ENCODE results near the gene PTK6.
"Not testable (repeated sequence)": the region's sequence is repeated elsewhere in the genome, so short reads cannot be mapped to it uniquely, and the experiment has no call there.

Gene PTK6

DNA sequence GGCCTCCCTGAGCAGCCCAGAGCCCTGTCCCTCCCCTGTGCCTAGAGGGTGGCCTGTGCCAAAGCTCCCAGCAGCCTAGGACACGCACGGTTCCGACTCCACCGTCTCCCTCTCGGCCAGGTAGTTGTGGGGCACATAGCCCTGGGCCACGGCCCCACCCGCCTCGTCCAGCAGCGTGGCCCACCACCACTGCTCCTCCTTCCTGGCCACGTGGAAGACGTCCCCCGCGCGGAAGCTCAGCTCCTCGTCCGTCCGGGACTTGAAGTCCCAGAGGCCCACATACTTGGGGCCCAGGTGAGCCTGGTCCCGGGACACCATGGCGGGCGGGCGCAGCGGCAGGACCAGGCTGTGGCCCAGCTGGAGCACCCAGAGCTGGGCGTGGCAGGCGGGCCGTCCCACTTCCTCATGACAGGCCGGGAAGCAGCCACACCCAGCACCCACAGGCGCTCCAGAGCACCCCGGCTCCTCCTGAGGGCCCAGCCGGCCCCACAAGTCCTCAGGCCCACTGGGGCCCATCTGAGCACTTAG is at the start of gene PTK6:
PTK6 (minus strand) TSS at position 380 of the 528 bp plus-strand sequence; CDS start at position 318, 62 bp downstream.
- no peak for DNase-seq

DNA sequence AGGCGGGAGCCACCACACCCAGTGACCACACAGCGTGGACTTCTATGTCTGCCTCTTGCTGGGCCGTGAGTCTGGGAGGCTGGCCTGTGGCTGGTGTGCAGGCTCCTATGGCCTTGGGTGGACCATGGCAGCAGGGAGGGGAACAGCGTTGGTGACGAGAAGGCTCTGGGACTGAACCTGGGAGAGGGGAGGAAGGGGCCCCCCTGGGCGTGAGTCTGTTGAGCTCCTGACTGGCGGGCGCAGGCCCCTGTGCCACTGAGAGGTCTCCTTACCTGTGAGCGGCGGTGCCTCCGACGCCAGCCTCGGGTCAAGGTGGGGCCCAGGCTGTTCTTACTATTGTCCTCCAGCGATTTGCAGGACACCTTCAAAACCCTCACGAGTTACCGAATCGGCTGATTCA is 49.6 kb upstream of the PTK6 start:
- no peak for DNase-seq

DNA sequence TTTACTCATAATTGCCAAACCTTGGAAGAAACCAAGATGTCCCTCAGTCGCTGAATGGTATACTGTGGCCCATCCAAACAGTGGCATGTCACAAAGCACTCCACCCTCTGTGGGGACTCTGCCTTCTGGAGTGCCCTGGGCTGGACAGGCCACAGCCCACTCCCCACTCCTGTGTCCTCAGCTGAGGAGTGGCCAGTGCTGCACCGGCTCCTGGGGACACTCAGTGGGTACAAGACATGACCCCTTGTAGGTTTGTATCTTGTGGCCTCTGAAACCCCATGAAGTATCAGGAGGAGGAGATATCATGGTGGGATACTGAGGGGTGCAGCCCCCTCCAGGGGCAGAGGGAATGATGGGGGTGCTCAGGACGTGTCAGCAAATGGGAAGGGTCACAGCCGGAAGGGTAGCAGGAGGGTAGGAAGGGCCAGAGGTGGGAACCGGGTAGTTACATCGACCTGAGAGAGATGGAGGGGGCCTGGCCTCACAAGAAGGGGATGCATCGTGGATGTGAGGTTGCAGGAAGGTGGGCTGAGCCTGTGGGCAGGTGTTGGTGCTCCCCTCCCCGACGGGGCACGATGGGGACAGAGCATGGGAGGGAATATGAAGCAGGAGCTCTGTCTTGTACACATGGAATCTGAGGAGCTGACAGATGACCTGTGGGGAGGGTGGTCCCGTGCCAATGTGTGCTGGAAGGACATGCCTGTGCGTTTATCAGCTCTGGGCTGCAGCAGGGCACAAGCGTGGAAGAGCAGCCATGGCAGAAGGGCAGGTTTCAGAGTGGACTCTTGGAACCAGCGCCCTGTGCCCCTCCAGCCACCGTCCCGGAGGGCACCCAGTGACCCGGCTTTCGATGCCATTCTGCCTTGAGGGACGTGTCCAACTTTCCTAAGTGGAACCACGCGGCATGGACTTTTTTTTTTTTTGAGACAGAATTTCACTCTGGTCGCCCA is 48.7 kb upstream of the PTK6 start:
- no peak for DNase-seq

DNA sequence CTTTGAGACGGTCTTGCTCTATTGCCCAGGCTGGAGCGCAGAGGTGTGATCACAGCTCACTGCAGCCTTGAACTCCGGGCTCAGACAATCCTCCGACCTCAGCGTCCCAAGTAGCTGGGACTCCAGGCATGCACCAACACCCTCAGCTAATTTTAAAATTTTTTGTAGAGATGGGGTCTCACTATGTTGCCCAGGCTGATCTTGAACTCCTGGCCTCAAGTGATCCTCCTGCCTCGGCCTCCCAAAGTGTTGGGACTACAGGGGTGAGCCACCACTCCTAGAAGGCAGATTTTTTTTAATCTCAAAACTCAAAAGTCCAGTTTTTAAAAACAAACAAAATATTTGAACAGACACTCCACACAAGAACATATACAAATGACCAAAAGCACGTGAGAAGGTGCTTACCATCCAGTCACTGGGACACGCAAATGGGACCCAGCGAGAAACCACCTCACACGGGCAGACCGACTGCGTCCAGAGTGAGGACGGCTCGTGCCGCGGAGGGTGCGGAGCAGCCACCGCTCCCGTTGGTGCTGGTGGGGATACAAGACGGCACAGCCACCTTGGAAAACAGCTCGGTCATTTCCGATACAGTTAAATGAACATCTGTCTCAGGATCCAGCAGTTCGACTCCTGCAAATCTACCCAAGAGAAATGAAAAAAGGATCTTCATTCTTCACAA is 45.3 kb upstream of the PTK6 start:
- DNase-seq, result no peak

DNA sequence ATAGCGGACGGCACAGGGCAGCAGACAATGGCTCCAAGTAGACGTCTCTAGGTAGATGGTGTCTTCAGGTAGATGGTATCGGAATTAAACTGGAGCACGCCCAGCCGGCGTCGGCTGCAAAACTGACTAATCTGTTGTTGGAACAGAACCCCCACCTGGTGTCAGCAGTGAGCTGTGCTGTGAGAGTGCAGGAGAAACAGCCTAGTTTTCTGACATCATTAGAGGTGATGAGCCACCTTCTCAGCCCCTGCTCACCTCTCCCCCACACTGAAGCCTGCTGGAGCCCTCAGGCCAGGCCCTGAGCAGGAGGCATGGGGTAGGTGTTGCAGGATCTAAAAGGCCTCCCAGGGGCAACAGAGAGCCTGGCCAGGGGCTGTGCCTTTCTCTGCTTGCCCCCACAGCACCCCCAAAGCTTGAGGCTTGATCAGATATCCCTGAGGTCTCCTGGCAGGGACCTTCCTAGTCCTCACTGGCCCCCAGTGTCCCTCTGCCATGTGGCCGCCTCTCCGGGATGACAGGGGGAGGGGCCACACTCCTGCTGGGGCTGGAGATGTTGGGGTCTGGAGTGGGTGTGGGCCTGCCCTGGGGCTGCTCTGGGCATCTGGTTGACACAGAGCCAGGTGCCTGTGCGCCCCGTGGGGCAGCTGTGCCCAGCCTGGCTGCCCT is 43.8 kb upstream of the PTK6 start:
- peak; percentile 79 for DNase-seq

DNA sequence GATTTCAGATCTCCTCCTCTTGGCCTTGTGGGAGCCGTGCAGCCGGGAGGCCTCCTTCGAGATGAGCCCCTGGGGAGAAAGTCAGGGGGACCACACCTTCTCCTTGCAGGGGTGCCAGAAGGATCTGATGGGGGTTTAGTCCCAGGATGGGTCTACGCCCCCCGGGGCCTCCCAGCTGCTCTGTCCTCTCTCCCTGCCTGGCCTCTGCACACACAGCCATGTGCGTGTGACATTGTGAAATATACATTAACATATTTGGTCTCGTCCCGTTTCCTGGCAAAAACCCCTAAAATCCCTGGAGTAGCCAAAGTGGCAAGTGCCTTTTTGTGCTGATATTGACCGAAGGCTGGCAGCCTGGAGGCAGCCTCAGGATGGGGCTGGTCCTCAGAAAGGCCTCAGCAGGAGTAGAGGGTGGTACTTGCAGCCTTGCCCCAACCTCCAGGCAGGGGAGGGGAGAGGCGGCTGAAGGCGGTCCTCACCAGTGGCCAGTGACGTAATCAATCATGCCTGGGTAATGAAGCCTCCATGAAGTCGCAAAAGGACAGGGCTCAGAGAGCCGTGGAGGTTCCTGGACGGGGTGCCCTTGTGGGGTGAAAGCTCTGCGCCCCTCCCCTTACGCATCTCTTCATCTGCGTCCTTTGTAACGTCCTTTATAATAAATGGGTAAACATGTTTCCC is 42.0 kb upstream of the PTK6 start:
- DNase-seq, result no peak

DNA sequence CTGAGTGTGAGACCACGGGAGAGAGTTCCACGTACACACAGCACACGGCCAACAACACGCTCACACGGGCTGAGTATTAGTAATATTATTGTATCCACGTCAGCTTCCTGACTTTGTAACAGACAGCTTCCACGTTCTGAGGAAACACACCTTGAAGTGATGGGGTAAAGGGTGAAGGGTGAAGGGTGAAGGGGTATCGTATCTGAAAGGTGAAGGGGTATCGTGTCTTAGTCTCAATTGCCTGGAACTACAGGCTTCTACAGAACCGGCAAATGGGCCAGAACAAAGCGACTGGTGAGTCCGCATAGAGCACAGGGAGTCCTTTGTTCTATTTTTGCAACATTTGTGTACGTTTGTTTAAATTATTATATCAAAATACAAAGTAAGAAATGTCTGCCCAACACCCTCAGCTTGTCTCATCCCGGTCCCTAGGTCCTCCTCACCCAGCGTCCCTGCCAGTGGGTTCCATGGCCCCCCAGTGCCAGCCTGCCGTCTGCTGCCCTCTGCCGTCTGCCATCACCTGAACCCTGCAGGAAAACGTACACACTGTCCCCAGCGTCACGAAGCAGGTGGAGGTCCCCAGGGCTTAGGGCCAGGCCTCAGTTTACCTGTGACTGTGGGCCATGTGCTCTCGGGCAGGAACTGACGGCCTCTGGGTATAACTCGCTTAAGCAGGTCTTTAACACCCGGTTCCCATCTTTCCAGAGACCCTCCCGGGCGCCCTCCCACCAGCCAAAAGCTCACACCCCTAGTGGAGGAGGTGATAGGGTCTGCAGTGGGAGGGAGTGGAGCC is 41.2 kb upstream of the PTK6 start:
- DNase-seq, result no peak

DNA sequence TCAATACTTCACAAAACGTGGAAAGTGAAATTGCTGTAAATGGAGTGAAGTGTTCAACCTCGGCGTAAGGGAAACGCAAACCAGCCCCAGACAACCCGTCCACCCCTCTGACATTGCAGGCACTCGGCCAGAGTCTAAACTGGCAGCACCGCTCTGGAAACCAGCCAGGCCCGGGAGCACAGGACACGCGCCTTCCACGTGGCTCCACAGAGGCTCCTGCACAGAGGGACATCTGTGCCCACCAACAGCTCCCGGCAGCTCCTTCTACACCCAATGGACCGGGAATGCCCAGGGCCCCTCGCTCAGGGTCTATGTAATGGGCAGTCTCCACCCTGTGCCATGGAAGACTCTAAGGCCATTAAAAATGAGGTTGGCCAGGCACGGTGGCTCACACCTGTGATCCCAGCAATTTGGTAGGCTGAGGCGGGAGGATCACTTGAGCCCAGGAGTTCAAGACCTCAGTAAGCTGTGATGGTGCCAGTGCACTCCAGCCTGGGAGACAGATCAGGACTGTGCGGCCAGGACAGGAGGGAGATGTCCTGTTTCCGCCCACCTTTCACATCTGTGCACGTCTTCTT is 40.2 kb upstream of the PTK6 start:
- no peak for DNase-seq

DNA sequence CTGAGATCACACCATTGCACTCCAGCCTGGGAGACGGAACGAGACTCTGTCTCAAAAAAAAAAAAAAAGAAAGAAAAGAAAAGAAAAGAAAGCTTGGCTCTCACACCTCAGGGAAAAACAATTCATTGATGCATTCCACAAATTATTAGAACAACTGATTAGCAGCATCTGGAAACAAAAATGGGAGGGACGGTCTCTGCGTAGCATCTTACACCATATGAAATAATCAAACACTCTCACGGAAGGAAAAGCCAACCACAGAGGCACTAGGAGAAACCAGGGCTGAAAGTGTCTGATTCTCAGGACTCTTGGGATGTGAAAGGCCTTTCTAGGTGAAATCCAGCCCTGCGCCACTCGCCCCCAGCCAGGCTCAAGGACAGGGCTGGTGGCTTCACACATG is 39.1 kb upstream of the PTK6 start:
- no peak for DNase-seq

DNA sequence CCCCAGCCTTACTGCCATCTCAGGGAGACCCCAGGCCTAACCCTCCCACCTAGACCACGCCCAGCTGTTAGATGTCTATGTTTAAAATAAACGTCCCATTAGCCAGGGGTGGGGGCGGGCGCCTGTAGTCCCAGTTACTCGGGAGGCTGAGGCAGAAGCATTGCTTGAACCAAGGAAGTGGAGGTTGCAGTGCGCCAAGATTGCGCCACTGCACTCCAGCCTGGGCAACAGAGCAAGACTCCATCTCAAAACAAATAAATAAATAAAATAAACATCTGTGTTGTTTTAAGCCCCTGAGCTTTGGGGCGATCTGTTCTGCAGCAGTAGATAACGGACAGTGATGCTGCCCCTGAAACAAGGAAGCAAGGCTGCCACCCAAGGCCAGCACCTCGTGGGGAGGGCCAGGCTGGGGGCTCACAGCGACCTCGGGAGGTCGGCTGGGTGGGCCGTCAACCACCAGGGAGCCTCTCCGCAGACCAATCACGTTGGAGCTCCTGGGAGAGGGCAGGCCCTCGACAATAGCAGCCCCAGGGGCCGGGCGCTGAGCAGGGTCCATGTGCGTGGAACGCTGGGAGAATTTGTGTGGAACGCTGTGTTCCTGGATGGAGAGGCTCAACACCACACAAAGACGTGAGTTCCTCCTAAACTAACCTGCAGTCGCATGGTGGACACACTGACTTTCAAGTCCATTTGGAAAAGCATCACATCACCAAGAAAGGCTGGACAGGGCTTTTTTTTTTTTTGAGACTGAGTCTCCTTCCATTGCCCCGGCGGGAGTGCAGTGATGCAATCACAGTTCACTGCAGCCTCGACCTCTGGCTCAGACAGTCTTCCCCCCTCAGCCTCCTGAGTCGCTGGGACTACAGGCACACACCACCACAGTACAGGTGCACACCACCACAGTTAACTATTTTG is 37.9 kb upstream of the PTK6 start:
- DNase-seq, result no peak

DNA sequence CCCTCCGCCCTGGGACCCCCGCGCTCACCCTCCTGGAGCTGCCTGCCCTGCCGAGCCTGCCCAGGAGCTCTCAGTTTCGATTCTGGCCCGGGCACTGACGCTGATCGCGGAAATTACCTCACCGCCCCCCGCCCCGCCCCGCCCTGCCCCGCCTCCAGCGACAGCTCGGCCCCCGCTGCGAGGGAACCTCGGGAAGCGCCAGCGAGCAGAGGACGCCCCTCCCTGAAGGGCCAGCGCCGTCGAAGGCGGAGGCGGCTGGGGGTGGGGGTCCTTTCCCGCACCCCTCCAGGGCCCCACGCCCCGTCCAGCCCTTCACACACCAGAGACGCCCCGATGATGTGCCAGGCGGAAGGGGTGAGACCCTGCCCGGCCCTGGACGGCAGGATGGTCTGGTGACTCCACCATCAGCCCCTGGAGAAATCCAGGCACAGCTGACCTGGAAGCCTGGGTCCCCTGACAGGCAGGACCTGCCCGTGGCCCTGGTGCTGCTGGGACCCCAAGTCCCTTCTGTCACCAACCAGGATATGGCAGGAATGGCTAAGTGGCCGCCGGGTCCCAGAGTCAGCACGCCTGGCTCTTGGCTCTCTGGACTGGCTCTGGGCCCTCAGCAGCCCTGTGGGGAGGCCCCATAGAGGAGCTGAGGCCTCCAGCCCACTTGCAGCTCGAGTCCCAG is 37.1 kb upstream of the PTK6 start, which contains the start of gene HELZ2:
HELZ2 (minus strand) TSS at position 84 of the 673 bp plus-strand sequence. CDS start 1,854 bp downstream, outside the sequence.
- DNase-seq, result no peak

DNA sequence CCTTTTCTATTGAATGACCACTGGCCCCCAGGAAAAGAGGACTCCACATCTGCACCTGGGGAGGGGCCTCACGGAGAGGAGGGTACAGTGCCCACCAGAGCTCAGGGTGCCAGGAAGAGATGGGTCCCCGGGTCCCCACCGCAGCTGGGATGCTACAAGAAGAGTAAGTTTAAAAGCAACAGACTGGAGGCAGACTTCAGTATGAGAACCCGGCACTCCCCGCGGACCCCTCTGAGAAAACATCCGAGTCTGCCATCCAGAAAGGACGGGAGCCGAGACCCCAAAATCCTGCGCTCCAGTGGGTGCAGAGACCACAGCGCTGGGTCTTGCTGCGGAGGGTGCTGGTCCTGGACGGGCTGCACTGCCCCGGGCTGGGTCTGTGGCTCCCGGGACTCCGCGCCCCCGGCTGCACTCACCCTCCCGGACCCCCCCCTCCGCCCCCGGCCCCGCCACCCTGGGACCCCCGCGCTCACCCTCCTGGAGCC is 36.5 kb upstream of the PTK6 start:
- DNase-seq, result no peak

DNA sequence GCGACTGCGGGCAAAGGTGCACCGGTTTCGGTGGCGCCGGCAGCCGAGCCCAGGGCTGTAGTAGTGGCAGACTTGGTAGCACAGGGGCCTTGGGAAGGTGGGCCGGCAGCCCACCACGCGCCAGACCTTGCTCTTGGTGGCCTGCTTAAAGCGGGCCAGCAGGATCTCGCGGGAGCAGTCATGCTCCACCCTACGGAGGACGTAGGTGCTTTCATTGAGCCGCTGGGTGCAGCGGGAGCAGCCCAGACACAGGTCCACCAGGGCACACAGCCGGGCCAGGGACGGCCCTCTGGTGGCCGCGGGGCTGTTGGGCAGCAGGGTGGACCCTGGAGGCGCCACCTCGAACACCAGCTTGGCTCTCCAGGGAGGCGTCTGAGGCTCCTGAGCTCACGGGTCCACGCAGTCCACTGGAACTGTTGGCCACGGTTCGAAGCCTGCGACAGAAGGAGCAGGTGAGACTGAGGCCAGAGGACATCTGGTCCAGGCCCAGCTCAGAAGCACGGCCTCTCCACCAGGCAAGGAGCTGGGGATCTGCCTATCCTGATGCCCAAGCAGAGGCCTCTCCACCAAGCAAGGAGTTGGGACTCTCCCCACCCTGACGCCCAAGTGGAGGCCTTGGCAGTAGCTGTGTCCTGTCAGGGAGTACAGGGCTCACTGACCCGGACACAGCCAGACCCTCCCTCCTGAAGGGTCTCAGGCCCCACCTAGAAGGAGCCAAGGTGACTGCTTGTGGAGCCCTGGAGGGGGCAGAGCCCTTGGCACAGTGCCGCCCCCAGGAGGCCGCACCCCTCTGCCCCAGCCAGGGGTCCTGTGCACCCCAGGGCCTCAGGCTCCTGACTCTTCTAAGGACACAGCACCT is 35.8 kb upstream of the PTK6 start:
- DNase-seq, result no peak

DNA sequence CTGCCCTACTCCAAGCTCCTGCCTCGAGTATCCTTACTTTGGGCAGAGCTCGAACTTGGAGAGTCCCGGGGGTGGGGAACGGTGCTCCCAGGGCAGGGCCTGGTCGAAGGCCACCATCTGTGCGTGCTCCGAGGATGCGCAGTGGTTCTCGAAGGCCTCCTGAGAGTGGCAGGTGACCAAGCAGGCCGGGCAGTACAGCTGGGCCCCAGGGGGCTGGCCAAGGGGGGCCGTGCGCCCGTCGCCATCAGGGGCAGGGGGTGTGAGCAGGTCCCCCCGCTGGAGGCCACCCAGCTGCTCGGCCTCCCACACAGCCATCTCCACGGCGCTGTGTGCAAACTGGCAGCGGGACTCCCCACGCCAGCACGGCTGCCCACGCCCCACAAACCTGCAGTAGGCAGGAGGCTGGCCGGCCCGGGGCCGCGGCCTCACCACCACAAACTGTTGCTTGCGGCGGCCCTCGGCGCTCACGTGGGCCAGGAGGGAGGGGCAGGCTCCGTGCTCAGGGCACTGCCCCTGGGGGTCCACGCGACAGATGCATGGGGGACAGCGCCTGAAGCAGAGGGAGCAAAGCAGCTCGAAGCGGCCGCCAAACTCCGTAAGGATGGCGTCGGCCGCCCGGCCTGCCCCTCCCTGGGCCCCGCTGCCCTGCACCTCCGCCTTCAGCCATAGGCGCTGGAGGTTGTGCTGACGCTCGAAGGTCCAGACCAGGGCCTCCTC is 35.1 kb upstream of the PTK6 start:
- DNase-seq, result no peak

DNA sequence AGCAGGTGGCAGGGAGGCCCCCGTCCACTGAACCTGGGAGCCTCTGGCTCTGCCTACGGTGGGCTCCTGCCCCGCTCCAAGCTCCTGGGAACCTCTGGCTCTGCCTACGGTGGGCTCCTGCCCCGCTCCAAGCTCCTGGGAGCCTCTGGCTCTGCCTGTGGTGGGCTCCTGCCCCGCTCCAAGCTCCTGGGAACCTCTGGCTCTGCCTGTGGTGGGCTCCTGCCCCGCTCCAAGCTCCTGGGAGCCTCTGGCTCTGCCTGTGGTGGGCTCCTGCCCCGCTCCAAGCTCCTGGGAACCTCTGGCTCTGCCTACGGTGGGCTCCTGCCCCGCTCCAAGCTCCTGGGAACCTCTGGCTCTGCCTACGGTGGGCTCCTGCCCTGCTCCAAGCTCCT is 33.9 kb upstream of the PTK6 start:
- DNase-seq, result not testable (repeated sequence)

DNA sequence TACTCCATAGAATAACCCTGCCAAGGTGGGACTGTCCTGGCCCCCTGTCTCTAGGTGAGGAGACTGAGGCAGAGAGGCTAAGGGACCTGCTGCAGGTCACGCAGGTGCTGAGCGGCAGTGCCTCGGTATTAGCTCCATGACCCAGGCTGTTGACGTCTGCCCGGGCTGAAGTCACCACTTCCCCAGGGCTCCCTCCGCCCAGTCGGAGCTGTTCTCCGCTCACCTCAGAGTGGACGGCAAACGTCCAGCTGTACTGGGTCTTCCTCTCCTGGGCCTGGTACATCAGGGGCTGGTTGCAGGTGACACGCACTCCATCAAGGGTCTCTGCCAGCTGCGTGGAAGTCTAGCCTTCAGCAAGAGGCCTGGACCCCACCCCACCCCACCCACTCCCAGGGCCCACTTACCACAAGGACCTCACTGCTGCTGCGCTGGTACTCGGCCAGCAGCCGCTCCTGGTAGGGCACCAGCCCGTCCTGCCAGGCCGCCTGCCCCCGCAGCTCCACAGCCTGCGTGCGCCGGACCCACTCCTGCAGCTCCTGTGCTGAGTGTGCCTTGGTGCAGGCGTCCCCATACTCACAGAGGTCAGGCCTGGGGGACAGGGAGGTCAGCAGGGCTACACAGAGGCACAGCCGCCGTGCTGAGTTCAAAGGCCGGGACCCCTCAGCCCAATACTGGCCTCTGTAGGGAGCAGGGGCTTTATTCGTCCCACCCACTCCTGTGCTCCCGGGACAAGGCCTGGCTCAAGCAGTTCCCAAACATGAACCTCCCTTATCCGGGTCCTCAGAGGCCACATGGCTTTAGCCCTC is 33.3 kb upstream of the PTK6 start:
- no peak for DNase-seq
